Left lung (tissue), 10 donors: Measurements from ENCODE around the gene AGXT. TPM values are rescaled to one million over a fixed set of nuclear protein-coding genes. Genes with fewer than 3 reads are reported as not detected.
A peak's percentile ranks its signal among the peaks of the same experiment; 100 is the strongest.

Experiments used
- ATAC-seq: fragments of 200-7000 bp; cut with Tn5 transposase; one replicate; pipeline ENCODE4 v1.9.1; 2020; ENCODE audit warnings: moderate library complexity
- DNase-seq, 4 donors: peaks; one replicate each; pipeline ENCODE4 v3.0.0-alpha.2; 2013 to 2020
- H3K27ac ChIP-seq, 2 donors: fragments of 200-600 bp; sonication (generic) in 1 of 2; one replicate each; pipeline versions ENCODE4 v1.5.0 to v1.8.0; 2020 to 2021
- H3K27me3 ChIP-seq, 2 donors: fragments of 200-600 bp; sonication (generic) in 1 of 2; one replicate each; pipeline versions ENCODE4 v1.5.0 to v1.8.0; 2020 to 2021
- H3K36me3 ChIP-seq, 2 donors: fragments of 200-600 bp; sonication (generic) in 1 of 2; one replicate each; pipeline versions ENCODE4 v1.5.0 to v1.8.0; 2020 to 2021
- H3K4me1 ChIP-seq, 2 donors: fragments of 200-600 bp; one replicate each; pipeline ENCODE4 v1.8.0; 2021
- H3K4me3 ChIP-seq, 2 donors: fragments of 200-600 bp; sonication (generic) in 1 of 2; one replicate each; pipeline versions ENCODE4 v1.5.0 to v1.8.0; 2020 to 2021; ENCODE audit warnings: mild to moderate bottlenecking in 1 of 2
- H3K9me3 ChIP-seq, 2 donors: fragments of 200-600 bp; sonication (generic) in 1 of 2; one replicate each; pipeline versions ENCODE4 v1.5.0 to v1.8.0; 2020 to 2021
- intact Hi-C, 2 donors: fragments of 100-400 bp; cut with DNase I; formaldehyde crosslinking; loops; one replicate each; pipeline versions ENCODE4 v1.11.2 to v1.14.2; 2022
- polyA plus RNA-seq, 6 donors: library from polyadenylated mRNA; unstranded; fragments of 120-200 nt; gene quantifications; one replicate each; pipeline ENCODE4 v1.2.1, GENCODE V29; 2013; ENCODE audit not compliant: insufficient read length in 6 of 6
- total RNA-seq, 2 donors: library from RNA; stranded (reverse); fragmentation: NEBNext Ultra II Directional; extraction: Animal tissue kit (Norgen Biotek cat#: 25700); gene quantifications; one replicate each; pipeline ENCODE4 v1.2.1, GENCODE V29; 2021
- TF ChIP-seq, protein P1 (sequence below), 2 donors: fragments of 200-600 bp; sonication (generic) in 1 of 2; IDR thresholded peaks; one replicate each; pipeline versions ENCODE4 v1.5.0 to v1.8.0; 2021; ENCODE audit warnings: antibody characterized with exemption in 2 of 2
- donor health status: DM: no; HTN: yes; CAD: no.
- donor health status: DM: no; HTN: no; CAD: no.

The AGXT gene
- total and polyA plus RNA-seq, 8 donors, result 0.11 to 0.17 (median 0.12) TPM; not detected in 4

- Histone ChIP-seq H3K27me3 (no peaks in the 10 kb centered on the region), H3K4me1 (no peaks in the 10 kb centered on the region), H3K27ac (no peak overlapping the region), H3K4me3 (no peak overlapping the region), H3K9me3 (no peaks in the 10 kb centered on the region), H3K36me3 (no peaks in the 10 kb centered on the region)
- intact Hi-C loops, result no loop called here
- no peak for ATAC-seq
- DNase-seq, result peak in 1 of 4 donors; percentile 70
- TF ChIP-seq, protein P1, sequence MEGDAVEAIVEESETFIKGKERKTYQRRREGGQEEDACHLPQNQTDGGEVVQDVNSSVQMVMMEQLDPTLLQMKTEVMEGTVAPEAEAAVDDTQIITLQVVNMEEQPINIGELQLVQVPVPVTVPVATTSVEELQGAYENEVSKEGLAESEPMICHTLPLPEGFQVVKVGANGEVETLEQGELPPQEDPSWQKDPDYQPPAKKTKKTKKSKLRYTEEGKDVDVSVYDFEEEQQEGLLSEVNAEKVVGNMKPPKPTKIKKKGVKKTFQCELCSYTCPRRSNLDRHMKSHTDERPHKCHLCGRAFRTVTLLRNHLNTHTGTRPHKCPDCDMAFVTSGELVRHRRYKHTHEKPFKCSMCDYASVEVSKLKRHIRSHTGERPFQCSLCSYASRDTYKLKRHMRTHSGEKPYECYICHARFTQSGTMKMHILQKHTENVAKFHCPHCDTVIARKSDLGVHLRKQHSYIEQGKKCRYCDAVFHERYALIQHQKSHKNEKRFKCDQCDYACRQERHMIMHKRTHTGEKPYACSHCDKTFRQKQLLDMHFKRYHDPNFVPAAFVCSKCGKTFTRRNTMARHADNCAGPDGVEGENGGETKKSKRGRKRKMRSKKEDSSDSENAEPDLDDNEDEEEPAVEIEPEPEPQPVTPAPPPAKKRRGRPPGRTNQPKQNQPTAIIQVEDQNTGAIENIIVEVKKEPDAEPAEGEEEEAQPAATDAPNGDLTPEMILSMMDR (IDR thresholded peaks at IDR 0.05), result no peak
Measured at GRCh38 chr2:240888130-240888889, 19.7 kb downstream of the AGXT start.

DNA sequence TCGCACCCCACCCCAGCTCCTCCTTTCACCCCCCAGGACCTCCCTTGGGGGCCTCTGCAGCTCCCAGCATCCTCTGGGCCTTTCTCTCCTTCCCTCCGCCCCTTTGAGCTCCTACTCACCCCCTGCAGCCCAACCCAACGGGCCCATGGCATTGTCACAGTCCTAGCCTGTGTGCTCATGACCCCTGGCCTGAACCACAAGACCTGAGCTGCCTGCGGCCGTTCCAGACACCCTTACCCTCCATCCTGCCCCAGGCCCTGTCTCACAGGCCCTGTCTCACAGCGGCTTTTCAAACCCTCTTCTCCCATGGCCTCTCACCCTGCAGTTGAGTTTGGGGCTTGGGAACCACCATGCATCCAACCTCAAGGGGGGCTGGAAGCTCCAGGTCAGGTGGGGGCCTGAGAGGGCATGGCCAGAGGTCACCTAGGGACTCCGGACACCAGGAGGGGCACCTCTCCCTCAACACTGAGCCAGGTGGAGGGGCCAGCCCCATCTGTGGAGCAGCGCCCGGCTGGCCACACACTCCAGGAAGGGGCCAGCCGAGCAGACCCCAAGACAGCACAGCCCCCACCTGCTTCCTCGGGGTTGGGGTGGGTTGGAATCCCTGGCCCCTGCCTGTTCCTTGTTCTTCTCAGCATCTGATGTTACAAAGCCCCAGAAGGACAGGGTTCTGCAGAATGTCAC, 20.4 kb downstream of the AGXT start:
- TF ChIP-seq, protein P1 (IDR thresholded peaks at IDR 0.05), result no peak
- ATAC-seq, result no peak
- Histone ChIP-seq H3K4me1 (no peaks in the 10 kb centered on the region), H3K4me3 (no peak overlapping the region), H3K27me3 (no peaks in the 10 kb centered on the region), H3K27ac (no peak overlapping the region), H3K36me3 (no peaks in the 10 kb centered on the region), H3K9me3 (no peaks in the 10 kb centered on the region)
- intact Hi-C loops, result no loop called here
- DNase-seq, result peak in 1 of 4 donors; percentile 62

DNA sequence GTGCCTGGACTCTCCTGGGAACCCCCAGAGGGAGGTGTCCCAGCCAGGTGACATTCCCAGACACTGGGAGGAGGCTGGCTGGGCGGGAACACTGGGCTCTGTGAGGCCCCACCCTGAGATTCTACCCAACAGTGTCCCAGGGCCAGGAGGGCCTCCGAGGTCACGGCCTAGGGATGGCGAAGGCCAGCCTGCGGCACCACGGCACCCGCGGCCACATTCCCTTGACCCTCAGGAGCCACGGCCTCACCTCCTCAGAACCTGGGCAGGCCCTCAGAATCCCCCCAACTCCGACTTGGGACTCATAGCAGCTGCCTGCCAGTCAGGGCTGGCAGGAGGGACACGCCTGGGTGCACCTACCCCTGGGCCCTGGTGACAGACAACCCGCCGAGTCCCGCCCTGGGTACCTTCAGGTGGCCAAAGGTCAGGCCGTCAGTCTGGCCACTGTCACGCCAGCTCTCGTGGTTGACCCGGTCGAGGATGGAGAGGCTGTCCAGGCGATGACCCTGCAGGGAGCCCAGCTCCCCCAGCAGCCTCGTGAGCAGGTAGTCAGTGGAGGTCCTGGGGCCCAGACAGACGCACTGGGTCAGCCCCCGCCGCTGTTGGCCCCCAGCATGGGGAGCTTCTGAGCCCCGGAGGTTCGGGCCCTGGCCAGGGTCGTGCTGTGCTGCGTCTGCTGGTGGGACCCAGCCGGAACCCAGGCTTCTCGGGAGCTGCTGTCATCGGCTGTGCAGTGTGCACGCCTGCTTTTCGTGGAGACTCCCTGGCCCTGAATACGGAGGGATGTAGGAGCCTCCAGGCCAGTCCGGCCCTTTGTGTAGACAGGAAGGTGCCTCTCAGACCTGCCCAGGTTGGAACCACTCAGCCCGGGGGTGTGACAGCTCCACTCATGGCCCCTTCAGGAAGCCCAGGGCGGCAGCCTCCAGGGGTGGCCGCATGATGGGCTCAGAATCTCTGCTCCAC, 21.3 kb downstream of the AGXT start:
- no peaks in the 10 kb centered on the region for H3K27me3 ChIP-seq
- H3K36me3 ChIP-seq, result no peaks in the 10 kb centered on the region
- no peaks in the 10 kb centered on the region for H3K9me3 ChIP-seq
- no peaks in the 10 kb centered on the region for H3K4me1 ChIP-seq
- H3K4me3 ChIP-seq, result no peak overlapping the region
- no peak overlapping the region for H3K27ac ChIP-seq
- intact Hi-C loops, result no loop called here
- TF ChIP-seq, protein P1 (IDR thresholded peaks at IDR 0.05), result no peak
- DNase-seq (peak in 1 of 4 donors; percentile 78), ATAC-seq (no peak)

DNA sequence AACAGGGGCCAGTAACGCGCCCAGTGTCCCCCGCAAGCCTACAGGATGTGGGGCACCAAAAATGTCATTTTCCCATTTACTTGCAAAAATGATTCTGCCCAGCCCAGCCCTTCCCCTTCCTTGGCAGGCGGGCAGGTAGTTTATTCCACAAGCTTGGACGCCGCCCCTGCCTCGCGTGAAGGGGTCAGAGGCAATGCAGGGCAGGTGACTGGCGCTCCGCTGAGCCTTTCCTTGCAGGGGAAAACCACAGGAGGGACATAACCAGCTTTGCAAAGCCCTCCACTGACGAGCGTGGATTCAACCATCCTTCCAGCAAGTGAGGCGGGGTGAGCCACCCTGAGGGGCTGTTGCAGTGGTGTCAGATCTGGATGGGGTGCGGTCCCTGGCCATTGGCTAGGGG, 22.1 kb downstream of the AGXT start:
- intact Hi-C loops, result no loop called here
- no peak overlapping the region for H3K4me3 ChIP-seq
- no peaks in the 10 kb centered on the region for H3K4me1 ChIP-seq
- ATAC-seq, result no peak
- H3K27me3 ChIP-seq, result no peaks in the 10 kb centered on the region
- no peak for DNase-seq
- H3K36me3 ChIP-seq, result no peaks in the 10 kb centered on the region
- H3K27ac ChIP-seq, result no peak overlapping the region
- TF ChIP-seq, protein P1 (IDR thresholded peaks at IDR 0.05), result no peak
- no peaks in the 10 kb centered on the region for H3K9me3 ChIP-seq
